ENCODE results near the gene MT2A. TPM values are rescaled to one million over a fixed set of nuclear protein-coding genes. Genes with fewer than 3 reads are reported as not detected.
"Not testable (repeated sequence)": the region's sequence is repeated elsewhere in the genome, so short reads cannot be mapped to it uniquely, and the experiment has no call there.

Gene MT2A
- total and polyA plus RNA-seq, 2 of the 4 experiments (the other 2 are of a cell fraction): 25.5 to 621 TPM

DNA sequence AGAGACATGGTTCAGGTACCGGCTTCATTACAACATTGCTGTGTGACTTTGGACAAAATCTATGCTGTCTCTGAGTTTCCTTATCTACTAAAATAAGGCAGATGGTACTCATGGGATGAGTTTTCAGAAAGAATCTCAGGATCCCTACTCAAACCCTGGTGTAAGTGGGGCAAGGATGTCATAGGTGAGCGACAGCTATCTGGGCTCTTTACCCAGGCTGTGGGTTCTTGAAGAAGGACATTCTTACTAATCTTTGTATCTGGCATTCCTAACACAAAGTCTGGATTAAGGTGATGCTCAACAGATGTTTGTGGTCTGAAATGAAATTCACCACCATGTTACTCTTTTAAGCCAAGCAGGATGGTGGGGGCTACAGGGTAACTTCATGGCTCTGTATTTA lies 25.5 kb upstream of the MT2A start:
- in situ Hi-C loops (cut with MboI; ENCODE audit: low sequenced_read_pairs); H4K91ac ChIP-seq (ENCODE audit: insufficient read depth, low read depth, low read length); H2BK5ac ChIP-seq (ENCODE audit: low read depth, low read length, poor library complexity, severe bottlenecking); BruUV-seq (replicated peaks); H2AFZ ChIP-seq (replicated peaks; ENCODE audit: low read length, poor library complexity); H4K5ac ChIP-seq (ENCODE audit: low read depth, low read length); H3K56ac ChIP-seq (ENCODE audit: extremely low read depth, insufficient read depth, low read length); H3K36me3 ChIP-seq (ENCODE audit: control insufficient read depth, insufficient read depth, low read length); H4K20me1 ChIP-seq (ENCODE audit: insufficient read depth, low read length); H3K9me3 ChIP-seq (ENCODE audit: control insufficient read depth, insufficient read depth, low read length); ATAC-seq (ENCODE audit: low read depth); H3K4me3 ChIP-seq (ENCODE audit: insufficient read depth, low read depth, low read length); H2BK120ac ChIP-seq (ENCODE audit: low read depth, low read length); H3K27ac ChIP-seq (ENCODE audit: insufficient read depth, low read length); dilution Hi-C loops (cut with HindIII; ENCODE audit: low sequenced_read_pairs, unreplicated experiment); H3K14ac ChIP-seq (replicated peaks; ENCODE audit: low read depth, low read length); CTCF ChIA-PET; H3K9me1 ChIP-seq (ENCODE audit: insufficient read depth, low read length); H3K9ac ChIP-seq (ENCODE audit: low read depth, low read length); H3K18ac ChIP-seq (ENCODE audit: low read depth, low read length); H3K4me1 ChIP-seq (ENCODE audit: control insufficient read depth, insufficient read depth, low read length); H4K8ac ChIP-seq (ENCODE audit: low read depth in 2 of 2, low read length in 2 of 2); H3K79me1 ChIP-seq (ENCODE audit: low read depth in 1 of 2, low read length in 2 of 2); H2AK9ac ChIP-seq (replicated peaks; ENCODE audit: low read depth, low read length, poor library complexity); H2BK20ac ChIP-seq (ENCODE audit: low read depth, low read length); intact Hi-C loops (cut with micrococcal nuclease); H3K4ac ChIP-seq (ENCODE audit: low read depth, low read length); H3K23ac ChIP-seq (ENCODE audit: low read depth, low read length); DNase-seq; H2BK15ac ChIP-seq (ENCODE audit: low read depth, low read length); POLR2A ChIA-PET (ENCODE audit: unreplicated experiment); H3K4me2 ChIP-seq (ENCODE audit: low read depth, low read length); H2AK5ac ChIP-seq (ENCODE audit: low read depth, low read length): not testable (repeated sequence)
- no CpG with 5 or more reads among the region's 2 CpGs for WGBS, 2 experiments (ENCODE audit: extremely low coverage in 2 of 2, insufficient read length in 1 of 2)
- peaks cover 46% of the 10 kb centered on the region for H3K27me3 ChIP-seq (ENCODE audit: control insufficient read depth, insufficient read depth, low read length)
